ENCODE data around the gene DISC1.

The DISC1 gene

GRCh38 chr1:231653632-231654031, 27.0 kb downstream of the DISC1 start:
- TF ChIP-seq EGR1 (IDR thresholded peaks at IDR 0.05) (no peak), CREB1 (IDR thresholded peaks at IDR 0.05; ENCODE audit: low read depth) (no peak), MAX (IDR thresholded peaks at IDR 0.05) (no peak)

- no peak for TF ChIP-seq TCF12 (IDR thresholded peaks at IDR 0.05; ENCODE audit: low read depth)
- no peak for TF ChIP-seq FOXM1 (IDR thresholded peaks at IDR 0.05; ENCODE audit: borderline replicate concordance, low read depth)
Measured at GRCh38 chr1:231656741-231657140, 30.2 kb downstream of the DISC1 start.

- TF ChIP-seq CEBPB (IDR thresholded peaks at IDR 0.05) (no peak), USF1 (IDR thresholded peaks at IDR 0.05) (no peak), EP300 (IDR thresholded peaks at IDR 0.05; ENCODE audit: borderline replicate concordance) (no peak), YY1 (IDR thresholded peaks at IDR 0.05; ENCODE audit: low read depth) (no peak), ZBTB7A (IDR thresholded peaks at IDR 0.05; ENCODE audit: low read depth) (no peak)
Measured at GRCh38 chr1:231660198-231660597, 33.6 kb downstream of the DISC1 start.

- no peak for TF ChIP-seq CREB1 (IDR thresholded peaks at IDR 0.05; ENCODE audit: low read depth)
- TF ChIP-seq REST (IDR thresholded peaks at IDR 0.05; ENCODE audit: low read depth): no peak
Measured at GRCh38 chr1:231663211-231663792, 36.7 kb downstream of the DISC1 start.

- TF ChIP-seq RAD21 (IDR thresholded peaks at IDR 0.05; ENCODE audit: low read depth) (no peak), YY1 (IDR thresholded peaks at IDR 0.05; ENCODE audit: low read depth) (no peak), EGR1 (IDR thresholded peaks at IDR 0.05) (no peak), MAX (IDR thresholded peaks at IDR 0.05) (no peak), USF1 (IDR thresholded peaks at IDR 0.05) (no peak), CEBPB (IDR thresholded peaks at IDR 0.05) (no peak), TCF12 (IDR thresholded peaks at IDR 0.05; ENCODE audit: low read depth) (no peak), TAF1 (IDR thresholded peaks at IDR 0.05; ENCODE audit: low read depth) (no peak)
Measured at GRCh38 chr1:231665101-231665500, 38.5 kb downstream of the DISC1 start.

- no peak for TF ChIP-seq NFIC (IDR thresholded peaks at IDR 0.05)
- no peak for TF ChIP-seq EGR1 (IDR thresholded peaks at IDR 0.05)
Measured at GRCh38 chr1:231665726-231666125, 39.1 kb downstream of the DISC1 start.

- TF ChIP-seq EGR1 (IDR thresholded peaks at IDR 0.05) (no peak), ZBTB7A (IDR thresholded peaks at IDR 0.05; ENCODE audit: low read depth) (no peak), USF1 (IDR thresholded peaks at IDR 0.05) (no peak), TEAD4 (IDR thresholded peaks at IDR 0.05) (no peak), EP300 (IDR thresholded peaks at IDR 0.05; ENCODE audit: borderline replicate concordance) (no peak), RAD21 (IDR thresholded peaks at IDR 0.05; ENCODE audit: low read depth) (no peak), REST (IDR thresholded peaks at IDR 0.05; ENCODE audit: low read depth) (no peak), FOXM1 (IDR thresholded peaks at IDR 0.05; ENCODE audit: borderline replicate concordance, low read depth) (no peak), CREB1 (IDR thresholded peaks at IDR 0.05; ENCODE audit: low read depth) (no peak), MAX (IDR thresholded peaks at IDR 0.05) (no peak), YY1 (IDR thresholded peaks at IDR 0.05; ENCODE audit: low read depth) (no peak), CEBPB (IDR thresholded peaks at IDR 0.05) (no peak), NFIC (IDR thresholded peaks at IDR 0.05) (no peak), TAF1 (IDR thresholded peaks at IDR 0.05; ENCODE audit: low read depth) (no peak), TCF12 (IDR thresholded peaks at IDR 0.05; ENCODE audit: low read depth) (no peak)
Measured at GRCh38 chr1:231666220-231666936, 39.8 kb downstream of the DISC1 start.

All from Ishikawa (cell line).